Activated CD8-positive, alpha-beta memory T cell treated with anti-CD3 and anti-CD28 coated beads, Interleukin-2, amount 50 U/mL, for 1 hour (primary cell): Measurements from ENCODE around the gene SAP30.

Experiments
- DNase-seq: peaks from one replicate; pipeline ENCODE4 v3.0.0-alpha.2; 2020; ENCODE audit errors: extremely low read depth

SAP30 gene

DNA sequence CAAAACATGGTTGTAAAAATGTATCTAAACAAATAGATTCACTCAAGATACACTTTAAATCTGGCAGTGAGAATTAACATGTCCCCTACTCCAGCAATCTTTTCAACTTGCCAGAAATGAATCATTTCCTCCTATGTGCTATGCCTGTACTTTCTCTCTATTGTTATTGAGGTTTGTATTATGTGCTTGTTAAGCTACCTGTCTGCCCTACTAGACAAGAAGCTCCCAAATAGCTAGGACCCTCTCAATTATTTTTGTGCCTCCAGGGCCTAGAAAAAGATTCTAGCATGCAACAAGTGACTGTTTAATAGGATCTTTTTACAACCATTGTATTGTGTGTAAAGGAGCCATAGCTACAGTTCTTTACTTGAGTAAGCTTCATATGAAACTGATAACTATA lies 3.5 kb upstream of the SAP30 start:
- no peak for DNase-seq

DNA sequence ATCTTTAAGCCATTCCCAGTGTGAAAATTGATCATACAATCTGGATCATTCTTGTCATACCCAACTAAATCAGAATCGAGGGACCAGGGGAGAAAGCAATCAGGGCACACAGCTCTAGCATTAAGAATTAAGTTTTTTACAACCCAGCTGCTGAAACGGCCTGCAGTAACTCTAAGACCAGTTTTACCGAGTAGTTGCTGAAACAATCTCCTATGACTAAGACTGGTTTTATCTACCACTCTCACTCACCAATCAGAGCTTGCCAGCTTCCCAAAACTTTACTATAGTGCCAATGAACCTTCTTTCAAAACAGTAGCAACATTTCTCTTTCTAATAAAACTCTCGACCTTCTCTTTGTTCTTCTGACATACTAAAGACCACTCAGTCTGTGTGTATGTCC lies 2.8 kb upstream of the SAP30 start:
- DNase-seq, result no peak

- DNase-seq, result peak; percentile 21
These were observed 651 bp upstream of the SAP30 start for GRCh38 chr4:173370130-173370476.

DNA sequence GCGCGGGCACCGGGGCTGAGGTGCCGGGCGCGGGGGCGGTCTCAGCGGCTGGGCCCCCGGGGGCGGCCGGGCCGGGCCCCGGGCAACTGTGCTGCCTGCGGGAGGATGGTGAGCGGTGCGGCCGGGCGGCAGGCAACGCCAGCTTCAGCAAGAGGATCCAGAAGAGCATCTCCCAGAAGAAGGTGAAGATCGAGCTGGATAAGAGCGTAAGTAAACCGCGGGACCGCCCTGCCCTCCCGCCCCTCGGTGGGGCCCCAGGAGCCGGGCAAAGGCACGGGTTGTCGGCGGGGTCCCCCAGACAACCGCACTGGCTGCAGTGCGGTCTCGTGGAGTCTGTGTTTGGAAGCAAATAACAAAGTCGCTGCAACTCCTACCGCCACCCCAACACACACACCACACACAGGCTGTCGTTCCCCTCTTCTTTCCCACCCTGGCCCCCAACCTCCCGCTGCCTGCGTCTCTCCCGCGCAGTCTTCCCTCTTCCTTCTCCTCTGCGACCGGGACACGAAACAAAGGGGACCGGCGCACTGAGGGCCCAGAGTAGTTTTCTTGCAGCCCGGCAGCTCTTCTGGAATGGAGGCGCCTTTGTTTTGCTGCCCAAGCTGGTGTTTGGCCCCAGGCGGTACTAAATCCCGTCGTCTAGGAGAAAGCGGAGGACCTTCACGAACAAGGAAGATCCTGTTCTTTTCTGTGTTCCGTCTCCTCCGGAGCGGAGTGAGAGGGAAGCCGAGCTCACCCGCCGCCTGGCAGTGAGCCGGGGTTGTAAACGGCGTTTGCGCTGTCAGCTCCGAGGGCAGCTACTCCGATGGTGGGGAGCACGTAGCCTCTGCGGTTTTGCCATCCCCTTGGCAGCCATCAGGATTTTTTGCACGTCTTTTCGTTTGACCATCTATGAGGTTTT lies 788 bp downstream of the SAP30 start:
- DNase-seq, result peak; percentile 4

DNA sequence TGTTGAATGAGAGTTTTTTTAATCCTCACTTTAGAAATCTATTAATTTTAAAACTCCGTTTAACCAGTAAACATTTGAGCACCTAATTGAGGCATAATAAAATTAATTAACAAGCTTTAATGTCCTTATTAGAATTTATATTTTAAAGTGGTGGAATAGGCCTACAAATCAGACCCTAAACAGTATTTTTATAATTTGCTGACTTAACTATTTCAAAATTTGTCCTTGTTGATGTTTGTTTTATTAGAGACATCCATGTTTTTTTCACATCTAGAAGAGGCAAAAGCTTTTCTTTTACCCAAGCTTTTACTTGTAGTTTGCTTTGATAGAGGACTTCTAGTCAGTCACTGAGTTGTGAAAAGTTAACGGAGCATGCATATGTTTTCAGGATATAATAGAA lies 3.8 kb downstream of the SAP30 start:
- DNase-seq, result no peak

- DNase-seq, result no peak
These were observed 9.2 kb downstream of the SAP30 start for GRCh38 chr4:173379929-173380328.

DNA sequence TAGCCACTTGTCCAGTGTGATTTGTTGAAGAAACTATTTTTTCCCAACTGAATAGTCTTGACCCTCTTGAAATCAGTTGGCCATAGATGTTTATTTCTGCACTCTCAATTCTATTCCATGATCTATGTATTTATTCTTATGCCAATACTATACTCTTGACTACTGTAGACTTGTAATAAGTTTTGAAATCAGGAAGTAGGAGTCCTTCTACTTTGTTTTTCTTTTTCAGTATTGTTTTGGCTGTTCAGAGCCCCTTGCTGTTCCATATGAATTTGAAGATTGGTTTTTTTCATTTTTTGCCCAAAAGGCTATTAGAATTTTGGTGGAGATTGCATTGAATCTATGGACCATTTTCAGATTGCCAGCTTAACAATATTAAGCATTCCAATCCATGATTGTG lies 10.2 kb downstream of the SAP30 start:
- DNase-seq, result no peak

DNA sequence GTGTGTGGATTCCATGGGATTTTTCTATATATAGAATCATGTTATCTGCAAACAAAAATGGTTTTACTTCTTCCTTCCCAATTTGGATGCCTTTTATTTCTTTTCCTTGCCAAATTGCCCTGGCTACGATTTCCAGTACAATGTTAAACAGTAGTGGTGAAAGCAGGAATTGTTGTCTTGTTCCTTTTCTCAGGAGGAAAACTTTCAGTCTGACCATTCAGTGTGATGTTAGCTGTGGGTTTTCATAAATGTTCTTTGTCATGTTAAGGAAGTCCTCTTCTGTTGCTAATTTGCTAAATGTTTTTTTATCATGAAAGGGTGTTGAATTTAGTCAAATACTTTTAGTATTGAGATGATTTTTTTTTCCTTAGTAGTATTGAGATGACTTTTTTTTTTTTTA lies 10.9 kb downstream of the SAP30 start:
- DNase-seq, result no peak

GRCh38 chr4:173382349-173382748 lies 11.6 kb downstream of the SAP30 start:
- no peak for DNase-seq

GRCh38 chr4:173386751-173387150 lies 16.0 kb downstream of the SAP30 start:
- DNase-seq, result no peak

DNA sequence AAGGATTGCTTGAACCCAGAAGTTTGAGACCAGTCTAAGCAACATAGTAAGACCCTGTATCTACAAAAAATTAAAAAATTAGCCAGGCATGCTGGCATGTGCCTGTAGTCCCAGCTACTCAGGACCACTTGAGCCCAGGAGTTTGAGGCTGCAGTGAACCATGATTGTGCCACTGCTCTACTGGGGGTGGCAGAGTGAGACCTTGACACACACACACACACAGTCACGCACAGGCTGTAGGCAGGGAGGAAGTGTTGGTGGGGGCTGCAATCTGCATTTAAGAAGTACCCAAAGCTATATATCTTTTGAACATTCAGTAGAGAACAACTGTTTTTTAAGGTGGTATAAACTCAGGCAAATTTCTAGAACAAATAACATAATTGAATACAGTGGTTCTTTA lies 20.9 kb downstream of the SAP30 start:
- no peak for DNase-seq

GRCh38 chr4:173397604-173398003 lies 26.9 kb downstream of the SAP30 start:
- no peak for DNase-seq

- no peak for DNase-seq
These were observed 27.5 kb downstream of the SAP30 start for GRCh38 chr4:173398220-173398619.

DNA sequence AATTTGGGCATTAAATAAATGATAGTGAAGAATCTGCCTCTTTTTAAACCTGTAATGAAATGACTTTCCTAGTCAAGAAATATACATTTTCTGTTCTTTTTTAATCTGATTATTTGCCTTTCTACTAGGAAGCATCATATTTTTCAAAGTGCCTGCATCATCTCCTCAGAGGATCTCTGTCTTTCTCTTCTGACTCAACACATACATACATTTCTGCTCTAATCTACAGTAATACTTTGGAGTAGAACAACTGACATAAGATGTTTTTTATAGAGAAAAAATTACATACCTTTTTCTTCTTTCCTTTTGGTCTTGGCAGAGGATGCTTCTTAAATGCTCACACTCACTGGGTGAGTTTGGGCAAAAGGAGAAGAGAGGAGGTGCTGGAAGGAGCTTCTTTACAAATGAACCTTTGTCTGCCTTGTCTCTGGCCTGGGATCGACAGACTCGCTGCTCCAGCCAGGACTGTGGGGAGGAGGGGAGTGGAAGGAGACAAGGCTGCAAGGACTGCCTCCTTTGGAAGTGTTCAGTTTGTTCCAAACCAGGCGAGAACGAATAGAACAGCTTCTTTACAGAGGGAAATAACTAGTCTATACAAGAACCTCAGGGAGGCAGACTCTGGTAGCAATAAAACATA lies 28.1 kb downstream of the SAP30 start, which contains the start of gene SCRG1:
Gene SCRG1 (minus strand): TSS at position 338 of the 637 bp plus-strand sequence. CDS start 7,702 bp downstream, outside the sequence.
- DNase-seq, result no peak

DNA sequence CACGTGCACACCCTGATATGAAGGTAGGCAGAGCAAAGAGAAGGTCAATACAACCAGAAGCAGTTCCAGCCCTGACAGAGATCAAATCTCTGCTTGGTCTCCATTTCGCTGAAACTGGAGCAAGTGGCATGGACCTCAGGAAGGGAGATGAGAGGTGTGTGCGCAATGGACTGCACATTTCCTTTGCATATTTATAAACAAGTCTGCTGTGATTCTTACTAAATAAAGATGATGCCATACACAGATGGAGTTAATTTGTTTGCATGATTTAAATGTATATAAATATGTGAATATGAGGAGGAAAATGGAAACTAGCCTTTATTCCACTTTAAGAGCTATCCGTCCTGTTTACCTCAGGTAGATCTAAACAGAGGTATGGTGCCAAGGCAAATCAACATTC lies 30.3 kb downstream of the SAP30 start:
- DNase-seq, result no peak

DNA sequence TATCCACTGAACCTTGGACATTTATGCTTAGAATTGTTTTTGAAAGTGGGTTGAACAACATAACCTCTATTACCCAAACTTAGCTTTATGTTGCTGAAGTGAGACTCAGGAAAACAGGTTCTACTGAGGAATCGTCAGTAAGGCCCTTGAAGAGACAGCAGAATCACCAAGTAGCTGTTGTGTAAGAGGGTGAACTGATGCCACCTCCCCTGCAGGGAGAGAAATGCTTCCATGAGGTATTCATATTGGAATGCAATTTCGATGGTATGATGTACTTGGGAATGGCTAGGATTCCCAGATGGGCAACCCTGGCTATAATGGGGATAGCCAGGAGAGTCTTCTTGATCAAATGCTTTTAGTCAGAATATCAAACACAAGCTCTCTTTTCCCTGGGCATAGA lies 32.3 kb downstream of the SAP30 start:
- no peak for DNase-seq

GRCh38 chr4:173404296-173404865 lies 33.6 kb downstream of the SAP30 start:
- DNase-seq, result no peak

DNA sequence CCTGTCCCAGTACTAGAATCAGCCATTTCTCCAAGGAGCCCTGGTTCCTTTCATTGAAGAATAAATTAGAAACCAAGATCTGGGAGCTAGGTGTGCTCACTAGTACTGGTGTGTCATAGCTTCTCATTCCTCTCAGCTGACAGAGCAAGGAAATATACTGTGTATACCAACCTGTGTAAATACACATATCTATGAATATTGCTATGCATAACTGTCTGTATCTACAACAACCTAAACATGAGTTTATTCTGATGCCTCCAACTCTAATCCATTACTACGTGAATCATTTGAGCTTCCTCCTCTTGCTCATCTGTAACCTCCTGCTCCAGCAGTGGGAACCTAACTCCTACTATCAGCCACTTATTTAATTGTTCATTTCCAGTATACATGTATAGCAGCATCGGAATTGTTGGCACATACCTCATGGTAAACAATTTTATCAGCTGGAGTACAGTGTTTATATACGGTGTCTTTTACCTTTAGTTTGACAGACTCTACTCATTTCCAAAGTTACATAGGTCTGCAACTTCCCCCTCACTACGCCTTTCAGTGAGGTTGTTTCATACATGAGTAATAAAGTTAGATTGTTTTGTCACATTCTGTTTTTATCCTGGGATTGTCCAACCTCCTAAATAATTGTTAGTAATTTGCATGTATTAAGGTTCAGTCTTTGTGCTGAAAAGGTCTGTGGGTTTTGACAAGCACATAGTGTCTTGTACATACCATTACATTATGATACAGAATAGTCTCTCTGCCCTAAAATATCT lies 35.3 kb downstream of the SAP30 start:
- no peak for DNase-seq

GRCh38 chr4:173410079-173410478 lies 39.3 kb downstream of the SAP30 start:
- DNase-seq, result no peak

DNA sequence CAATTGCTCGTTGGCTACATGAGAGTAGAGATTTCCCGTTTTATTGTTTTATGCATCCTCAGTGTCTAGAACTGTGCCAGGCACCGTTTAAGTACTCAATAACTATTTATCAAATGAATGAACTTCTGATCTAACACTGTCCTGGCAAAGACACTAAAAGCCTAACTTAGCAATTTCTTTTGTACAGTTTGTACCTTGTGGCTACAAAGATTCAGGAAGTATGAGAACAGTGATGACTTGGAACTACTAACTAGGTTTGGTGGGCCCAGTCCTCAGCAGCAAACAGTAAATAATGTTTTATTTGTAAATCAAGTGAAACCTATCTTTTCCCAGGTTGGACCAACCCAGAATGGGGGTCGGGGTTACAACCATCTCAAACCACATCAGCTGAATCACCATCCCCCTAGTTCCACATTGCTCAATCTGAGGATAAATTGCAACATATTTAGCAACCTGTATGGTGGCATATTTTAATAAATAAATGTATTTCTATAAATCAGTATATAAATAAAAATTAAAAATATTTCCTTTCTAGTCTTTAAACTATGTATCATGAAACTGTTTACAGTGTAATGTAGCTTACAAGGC lies 40.4 kb downstream of the SAP30 start:
- no peak for DNase-seq

GRCh38 chr4:173413036-173413435 lies 42.3 kb downstream of the SAP30 start:
- no peak for DNase-seq

DNA sequence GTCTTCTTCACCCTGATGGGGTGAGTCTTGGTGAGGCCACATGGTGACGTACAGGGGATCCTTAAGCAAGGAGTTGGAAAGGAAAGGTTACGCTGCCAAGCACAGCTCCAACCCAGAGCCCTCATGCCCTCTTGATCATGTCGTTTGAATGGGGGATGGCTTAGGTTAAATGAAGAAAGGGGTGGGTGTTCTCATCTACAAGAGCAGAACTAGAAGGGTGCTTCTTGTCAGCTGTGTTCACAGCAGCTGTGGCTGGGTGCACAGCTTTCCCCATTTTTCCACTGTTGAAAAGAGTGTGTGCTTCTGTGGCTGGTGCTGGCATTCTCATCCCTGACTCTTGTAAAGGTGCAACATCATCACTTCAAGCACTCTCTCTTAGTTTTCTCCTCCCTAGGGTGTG lies 43.7 kb downstream of the SAP30 start:
- DNase-seq, result no peak
